GM12874 (cell line): Measurements from ENCODE around the gene PIK3R1.

Experiments used
- TF ChIP-seq, protein P1 (sequence below): IDR thresholded peaks from 2 replicates; pipeline ENCODE4 v1.5.1; 2011; ENCODE audit warnings: low read depth, mild to moderate bottlenecking, control low read depth, low read length, moderate library complexity; ENCODE audit not compliant: insufficient read depth

The PIK3R1 gene

DNA sequence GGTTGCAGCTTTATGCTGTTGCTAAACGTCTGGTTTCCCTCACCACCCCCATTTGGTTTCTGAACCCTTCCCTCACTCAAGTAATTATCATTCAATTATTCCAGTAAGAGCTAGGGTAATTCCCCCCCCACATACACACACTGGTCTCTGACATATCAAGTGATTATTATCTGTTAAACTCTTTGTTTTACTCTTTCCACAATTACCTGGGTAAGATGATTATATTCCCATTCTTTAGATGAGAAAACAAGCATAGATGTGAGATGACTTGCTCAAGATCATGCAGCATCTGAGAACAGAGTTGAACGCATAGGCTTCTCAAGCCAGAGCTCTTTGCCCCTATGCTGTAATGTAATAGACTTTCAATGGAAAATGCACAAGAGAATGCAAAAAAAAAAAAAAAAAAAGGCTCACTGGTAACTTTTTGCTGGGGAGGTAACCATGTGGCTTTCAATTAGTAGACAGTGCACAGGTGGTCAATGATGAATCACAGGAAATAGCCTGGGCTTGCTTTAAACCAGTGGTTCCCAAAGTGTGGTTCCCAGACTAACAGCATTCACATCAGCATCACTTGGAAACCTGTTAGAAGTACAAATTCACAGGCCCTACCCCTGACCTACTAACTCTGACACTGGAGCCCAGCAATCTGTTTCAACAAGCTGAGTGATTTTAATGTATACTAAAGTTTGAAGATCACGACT, 87.6 kb downstream of the PIK3R1 start:
- TF ChIP-seq, protein P1, sequence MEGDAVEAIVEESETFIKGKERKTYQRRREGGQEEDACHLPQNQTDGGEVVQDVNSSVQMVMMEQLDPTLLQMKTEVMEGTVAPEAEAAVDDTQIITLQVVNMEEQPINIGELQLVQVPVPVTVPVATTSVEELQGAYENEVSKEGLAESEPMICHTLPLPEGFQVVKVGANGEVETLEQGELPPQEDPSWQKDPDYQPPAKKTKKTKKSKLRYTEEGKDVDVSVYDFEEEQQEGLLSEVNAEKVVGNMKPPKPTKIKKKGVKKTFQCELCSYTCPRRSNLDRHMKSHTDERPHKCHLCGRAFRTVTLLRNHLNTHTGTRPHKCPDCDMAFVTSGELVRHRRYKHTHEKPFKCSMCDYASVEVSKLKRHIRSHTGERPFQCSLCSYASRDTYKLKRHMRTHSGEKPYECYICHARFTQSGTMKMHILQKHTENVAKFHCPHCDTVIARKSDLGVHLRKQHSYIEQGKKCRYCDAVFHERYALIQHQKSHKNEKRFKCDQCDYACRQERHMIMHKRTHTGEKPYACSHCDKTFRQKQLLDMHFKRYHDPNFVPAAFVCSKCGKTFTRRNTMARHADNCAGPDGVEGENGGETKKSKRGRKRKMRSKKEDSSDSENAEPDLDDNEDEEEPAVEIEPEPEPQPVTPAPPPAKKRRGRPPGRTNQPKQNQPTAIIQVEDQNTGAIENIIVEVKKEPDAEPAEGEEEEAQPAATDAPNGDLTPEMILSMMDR = no peak

- TF ChIP-seq, protein P1 = no peak
Measured at GRCh38 chr5:68303754-68304420, 88.3 kb downstream of the PIK3R1 start.

- TF ChIP-seq, protein P1 = no peak
Measured at GRCh38 chr5:68304421-68305052, 89.0 kb downstream of the PIK3R1 start.

DNA sequence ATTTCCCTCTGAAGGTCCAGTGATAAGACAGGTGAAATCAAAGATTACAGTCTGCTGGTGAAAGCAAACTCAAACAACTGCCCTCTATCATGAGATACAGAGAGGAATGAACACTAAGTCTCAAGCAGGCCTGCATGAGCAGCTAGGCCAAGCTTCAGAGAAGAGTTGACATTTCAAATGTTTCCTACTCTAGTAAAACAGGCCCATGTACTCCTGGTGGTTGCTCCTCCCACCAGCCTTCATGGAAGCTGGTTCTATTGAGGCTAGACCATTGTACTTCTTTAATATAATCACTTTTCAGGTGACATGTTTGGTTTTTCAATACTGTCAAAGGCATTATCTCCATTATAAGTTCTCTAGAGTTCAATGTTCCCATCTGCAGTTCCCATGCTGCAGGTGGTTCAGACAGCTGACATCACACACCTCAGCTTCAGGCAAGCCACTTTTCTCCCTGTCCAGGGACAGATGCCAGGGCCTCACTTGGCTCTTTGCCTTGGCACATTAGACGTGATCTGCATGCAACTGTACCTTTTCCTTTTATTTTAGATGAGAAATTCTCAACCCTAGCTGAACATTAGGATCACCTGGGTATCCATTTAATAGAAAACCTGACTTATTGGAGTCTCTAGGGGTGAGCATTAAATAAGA, 89.8 kb downstream of the PIK3R1 start:
- TF ChIP-seq, protein P1 = no peak

GRCh38 chr5:68306361-68307014, 90.9 kb downstream of the PIK3R1 start:
- TF ChIP-seq, protein P1 = no peak

- TF ChIP-seq, protein P1 = no peak
Measured at GRCh38 chr5:68313336-68313735, 97.8 kb downstream of the PIK3R1 start.
